Putamen (tissue), 1 donor: ENCODE measurements around the gene IL6.
A peak's percentile ranks its signal among the peaks of the same experiment; 100 is the strongest.
"Not testable (repeated sequence)": the region's sequence is repeated elsewhere in the genome, so short reads cannot be mapped to it uniquely, and the experiment has no call there.

Source experiments
- DNase-seq: peaks from one replicate; pipeline ENCODE4 v3.0.0-alpha.2; 2016; ENCODE audit warnings: low spot score

The IL6 gene

GRCh38 chr7:22703978-22704610 lies 22.9 kb upstream of the IL6 start:
- not testable (repeated sequence) for DNase-seq

DNA sequence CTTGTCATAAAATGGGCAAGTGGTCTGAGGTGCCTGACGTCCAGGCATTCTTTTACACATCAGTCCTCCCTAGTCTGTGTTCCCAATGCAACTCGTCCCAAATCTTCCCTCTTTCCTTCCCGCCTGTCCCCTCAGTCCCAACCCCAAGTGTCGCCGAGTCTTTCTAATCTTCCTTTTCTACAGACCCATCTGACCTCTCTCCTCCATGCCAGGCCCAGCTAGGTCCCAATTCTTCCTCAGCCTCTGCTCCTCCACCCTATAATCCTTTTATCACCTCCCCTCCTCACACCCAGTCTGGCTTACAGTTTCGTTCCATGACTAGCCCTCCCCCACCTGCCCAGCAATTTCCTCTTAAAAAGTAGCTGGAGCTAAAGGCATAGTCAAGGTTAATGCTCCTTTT lies 22.3 kb upstream of the IL6 start:
- DNase-seq: not testable (repeated sequence)

DNA sequence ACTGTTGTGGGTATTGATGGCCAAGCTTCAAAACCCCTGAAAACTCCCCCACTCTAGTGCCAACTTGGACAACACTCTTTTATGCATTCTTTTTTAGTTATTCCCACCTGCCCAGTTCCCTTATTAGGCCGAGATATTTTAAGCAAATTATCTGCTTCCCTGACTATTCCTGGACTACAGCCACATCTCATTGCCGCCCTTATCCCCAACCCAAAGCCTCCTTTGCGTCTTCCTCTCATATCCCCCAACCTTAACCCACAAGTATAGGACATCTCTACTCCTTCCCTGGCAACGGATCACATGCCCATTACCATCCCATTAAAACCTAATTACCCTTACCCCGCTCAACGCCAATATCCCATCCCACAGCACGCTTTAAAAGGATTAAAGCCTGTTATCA lies 21.1 kb upstream of the IL6 start:
- not testable (repeated sequence) for DNase-seq

DNA sequence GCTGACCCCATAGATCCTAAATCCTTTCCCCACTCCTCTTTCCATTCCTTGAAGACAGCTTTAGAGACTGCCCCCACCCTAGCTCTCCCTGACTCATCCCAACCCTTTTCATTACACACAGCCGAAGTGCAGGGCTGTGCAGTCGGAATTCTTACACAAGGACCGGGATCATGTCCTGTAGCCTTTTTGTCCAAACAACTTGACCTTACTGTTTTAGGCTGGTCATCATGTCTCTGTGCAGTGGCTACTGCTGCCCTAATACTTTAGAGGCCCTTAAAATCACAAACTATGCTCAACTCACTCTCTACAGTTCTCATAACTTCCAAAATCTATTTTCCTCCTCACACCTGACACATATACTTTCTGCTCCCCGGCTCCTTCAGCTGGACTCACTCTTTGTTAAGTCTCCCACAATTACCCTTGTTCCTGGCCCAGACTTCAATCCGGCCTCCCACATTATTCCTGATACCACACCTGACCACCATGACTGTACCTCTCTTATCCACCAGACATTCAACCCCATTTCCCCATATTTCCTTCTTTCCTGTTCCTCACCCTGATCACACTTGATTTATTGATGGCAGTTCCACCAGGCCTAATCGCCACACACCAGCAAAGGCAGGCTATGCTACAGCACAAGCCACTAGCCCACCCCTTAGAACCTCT lies 19.8 kb upstream of the IL6 start:
- DNase-seq: not testable (repeated sequence)

- DNase-seq: not testable (repeated sequence)
Observed at GRCh38 chr7:22708214-22708613, 18.8 kb upstream of the IL6 start.

DNA sequence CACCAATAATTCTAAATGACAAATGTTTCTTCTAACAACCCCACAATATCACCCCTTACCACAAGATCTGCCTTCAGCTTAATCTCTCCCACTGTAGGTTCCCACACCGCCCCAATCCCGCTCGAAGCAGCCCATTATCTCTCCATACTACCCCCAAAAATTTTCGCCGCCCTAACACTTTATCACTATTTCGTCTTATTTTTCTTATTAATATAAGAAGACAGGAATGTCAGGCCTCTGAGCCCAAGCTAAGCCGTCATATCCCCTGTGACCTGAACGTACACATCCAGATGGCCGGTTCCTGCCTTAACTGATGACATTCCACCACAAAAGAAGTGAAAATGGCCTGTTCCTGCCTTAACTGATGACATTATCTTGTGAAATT lies 18.3 kb upstream of the IL6 start:
- not testable (repeated sequence) for DNase-seq

DNA sequence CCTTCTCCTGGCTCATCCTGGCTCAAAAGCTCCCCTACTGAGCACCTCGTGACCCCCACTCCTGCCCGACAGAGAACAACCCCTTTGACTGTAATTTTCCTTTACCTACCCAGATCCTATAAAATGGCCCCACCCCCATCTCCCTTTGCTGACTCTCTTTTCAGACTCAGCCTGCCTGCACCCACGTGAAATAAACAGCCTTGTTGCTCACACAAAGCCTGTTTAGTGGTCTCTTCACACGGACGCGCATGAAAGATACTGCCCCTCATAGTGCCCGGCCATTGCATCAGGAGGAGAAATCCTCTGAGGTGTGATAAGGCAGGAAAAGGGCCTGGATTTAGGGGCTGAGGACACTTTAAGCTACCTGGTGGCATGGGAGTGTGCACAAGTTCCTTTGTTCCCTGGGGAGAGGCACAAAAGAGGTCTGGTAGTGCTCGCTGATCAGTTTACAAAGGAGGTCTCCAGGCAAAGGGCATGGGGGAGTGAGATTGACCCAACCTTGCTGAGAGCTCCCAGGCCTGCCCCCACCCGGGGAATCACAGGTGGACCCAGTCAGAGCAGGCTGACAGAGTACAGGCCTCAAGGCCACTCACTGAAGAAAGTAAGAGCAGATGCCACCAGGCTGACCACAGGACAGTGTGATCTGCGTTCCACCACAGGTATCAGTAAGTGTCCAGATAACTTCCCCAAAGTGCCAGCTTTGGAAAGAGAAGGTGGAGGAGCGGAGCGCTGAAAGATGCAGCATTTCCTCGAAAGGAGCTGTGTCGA lies 17.8 kb upstream of the IL6 start:
- not testable (repeated sequence) for DNase-seq

DNA sequence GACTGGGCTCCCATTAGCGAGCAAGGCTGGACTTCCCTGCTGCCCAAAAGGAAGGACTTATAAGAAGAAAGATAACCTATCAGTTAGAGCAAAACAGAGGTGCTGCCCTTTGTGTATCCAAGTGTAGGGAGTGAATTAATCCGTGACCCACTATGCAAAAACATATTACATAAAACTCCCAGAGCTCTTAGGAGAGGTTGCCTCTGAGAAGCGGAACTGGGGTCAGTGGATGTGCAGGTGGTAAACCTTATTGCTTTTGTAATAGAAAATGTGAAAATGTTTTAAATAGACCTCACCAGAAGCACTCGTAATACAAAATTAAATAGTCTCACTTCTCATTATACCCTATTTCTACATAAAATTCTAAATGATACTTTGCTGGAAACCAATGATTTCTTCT lies 17.1 kb upstream of the IL6 start:
- no peak for DNase-seq

DNA sequence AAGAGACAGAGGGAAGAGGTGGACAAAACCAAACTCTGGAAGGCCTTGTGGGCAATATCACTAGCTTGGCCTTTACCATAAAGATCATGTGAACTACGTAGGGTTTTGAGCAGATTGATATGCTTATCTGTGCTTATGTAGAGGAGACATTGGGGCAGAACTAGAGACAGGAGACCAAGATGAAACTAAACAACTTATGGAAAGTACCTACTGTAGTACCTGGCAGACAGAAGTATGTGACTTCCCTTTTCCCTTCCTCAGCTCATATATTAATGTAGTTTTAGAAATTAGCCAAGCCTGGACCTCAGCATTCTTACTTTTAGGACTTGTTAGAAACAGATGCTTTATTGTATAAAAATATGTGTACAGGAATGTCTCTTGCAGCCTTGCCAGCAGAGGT lies 14.0 kb upstream of the IL6 start:
- DNase-seq: no peak

GRCh38 chr7:22713463-22713862 lies 13.5 kb upstream of the IL6 start:
- DNase-seq: no peak

- no peak for DNase-seq
Observed at GRCh38 chr7:22715969-22716368, 11.0 kb upstream of the IL6 start.

DNA sequence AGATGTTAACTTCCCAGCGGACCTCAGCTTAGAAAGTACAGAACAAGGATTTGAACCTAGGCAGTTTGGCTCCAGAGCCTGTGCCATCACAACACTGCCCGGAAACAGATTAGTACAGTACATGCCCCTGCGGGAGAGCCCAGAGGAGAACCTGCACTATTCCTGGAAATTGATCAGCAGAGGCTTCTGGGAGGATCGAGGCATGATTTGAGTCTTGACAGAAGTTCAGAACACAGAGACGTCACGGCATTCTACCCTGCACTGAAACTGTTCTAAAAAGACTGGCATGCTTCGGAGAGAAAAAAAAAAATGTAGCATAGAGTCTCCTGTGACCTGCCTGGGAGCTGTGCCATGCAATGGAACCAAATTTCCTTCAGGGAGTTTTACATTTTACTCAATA lies 9.2 kb upstream of the IL6 start:
- DNase-seq: no peak

DNA sequence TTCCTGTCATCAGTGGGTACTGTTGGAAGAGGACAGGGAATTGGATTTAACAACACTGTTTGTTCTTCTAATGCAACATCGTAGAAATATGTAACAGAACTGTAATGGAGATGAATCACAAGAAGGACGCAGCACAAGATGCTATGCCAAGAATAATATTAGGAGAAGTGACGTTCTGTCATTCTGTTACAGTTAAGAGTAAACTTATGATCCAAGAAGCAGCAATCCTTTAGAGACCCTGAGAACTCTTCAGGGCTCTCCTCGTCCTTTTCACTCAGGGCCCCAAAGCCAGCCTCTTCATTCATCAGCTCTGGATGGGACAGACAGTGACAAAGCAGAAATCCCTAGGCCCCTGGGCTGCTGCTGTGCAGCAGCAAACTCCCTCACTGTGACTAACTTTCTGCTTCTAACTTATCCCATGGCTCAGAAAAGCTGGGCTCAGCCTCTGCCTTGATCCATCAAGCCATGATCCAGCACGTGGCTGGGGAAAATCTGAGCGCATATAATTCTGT lies 8.7 kb upstream of the IL6 start:
- no peak for DNase-seq

GRCh38 chr7:22718911-22719420 lies 8.0 kb upstream of the IL6 start:
- DNase-seq: no peak

DNA sequence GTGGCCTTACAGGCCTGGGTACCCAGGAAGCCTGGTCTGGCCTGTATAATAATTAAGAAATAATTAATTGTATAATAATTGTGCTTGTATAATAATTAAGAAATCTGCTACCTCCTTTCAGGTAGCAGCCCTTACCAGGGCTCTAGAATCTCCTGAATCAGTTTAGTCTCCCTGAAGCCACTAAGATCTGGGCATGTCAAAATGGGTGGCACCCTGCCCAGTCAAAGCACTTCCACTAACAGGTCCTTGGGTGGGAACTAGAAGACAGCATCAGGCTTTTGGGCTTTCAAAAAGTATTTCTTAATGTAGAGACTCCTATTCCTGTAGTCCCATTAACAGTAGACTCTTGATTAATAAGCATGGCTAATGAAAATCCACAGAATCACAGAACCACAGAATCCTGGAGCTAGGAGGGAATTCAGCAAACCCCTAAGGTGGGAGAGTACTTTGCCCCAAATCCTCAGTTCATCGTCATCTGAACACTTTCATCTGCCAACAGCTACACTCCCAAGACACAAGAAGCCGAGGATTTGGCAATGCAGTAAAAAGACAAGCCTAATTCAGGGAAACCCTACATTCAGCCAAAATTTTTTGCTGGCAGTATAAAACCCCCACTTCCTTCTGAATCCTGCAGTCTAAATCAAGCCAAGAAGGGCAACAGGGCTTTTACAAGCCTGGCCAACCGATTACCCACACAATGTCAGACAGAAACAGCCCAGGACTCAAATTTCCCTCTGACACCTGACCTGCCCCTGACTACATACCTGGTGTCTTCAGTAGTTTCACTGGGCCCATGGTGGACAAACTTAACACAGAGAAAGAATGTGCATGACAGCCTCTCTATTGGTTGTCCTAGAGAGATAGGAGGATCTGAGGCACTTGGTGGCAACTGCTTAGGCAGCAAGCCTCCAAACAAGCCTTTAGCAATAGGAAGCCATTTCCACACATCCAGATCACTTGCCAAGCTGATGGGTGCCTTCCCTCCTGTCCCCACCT lies 5.9 kb upstream of the IL6 start:
- DNase-seq: no peak

GRCh38 chr7:22722536-22723180 lies 4.3 kb upstream of the IL6 start:
- DNase-seq: no peak

DNA sequence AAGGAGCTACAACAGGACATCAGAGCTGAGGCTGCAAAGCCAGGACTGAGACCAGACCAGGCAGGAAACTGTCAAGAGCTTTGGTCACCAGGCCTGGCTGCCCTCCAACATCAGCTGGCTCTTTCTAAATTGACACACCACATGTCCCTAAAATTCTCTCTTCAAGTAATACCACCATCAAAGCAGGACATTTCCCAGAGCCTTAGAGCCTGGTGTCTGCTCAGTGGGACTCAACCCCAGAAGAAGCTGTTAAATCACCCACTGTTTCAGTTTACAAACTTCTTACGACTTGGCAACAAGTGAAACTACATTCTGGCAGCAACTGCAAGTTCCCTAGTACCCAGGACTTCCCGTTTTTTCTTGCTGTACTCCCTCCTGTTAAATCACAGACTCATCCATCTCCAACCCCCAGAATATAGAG lies 3.8 kb upstream of the IL6 start:
- peak; percentile 39 for DNase-seq

GRCh38 chr7:22723637-22724036 lies 3.4 kb upstream of the IL6 start:
- DNase-seq: no peak

GRCh38 chr7:22724861-22725260 lies 2.1 kb upstream of the IL6 start:
- DNase-seq: no peak

DNA sequence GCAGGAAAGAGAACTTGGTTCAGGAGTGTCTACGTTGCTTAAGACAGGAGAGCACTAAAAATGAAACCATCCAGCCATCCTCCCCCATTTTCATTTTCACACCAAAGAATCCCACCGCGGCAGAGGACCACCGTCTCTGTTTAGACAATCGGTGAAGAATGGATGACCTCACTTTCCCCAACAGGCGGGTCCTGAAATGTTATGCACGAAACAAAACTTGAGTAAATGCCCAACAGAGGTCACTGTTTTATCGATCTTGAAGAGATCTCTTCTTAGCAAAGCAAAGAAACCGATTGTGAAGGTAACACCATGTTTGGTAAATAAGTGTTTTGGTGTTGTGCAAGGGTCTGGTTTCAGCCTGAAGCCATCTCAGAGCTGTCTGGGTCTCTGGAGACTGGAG lies 1.4 kb upstream of the IL6 start:
- DNase-seq: no peak

- peak; percentile 30 for DNase-seq
Observed at GRCh38 chr7:22726345-22726906, 574 bp upstream of the IL6 start.
